Ectodermal cell (in vitro differentiated cells): ENCODE data around the gene WNK1.

Experiments
- H3K27ac ChIP-seq: 2 replicates; pipeline ENCODE4 v1.7.0; 2013; ENCODE audit warnings: mild to moderate bottlenecking, low read depth, low read length; ENCODE audit not compliant: insufficient read depth, poor library complexity, severe bottlenecking
- H3K27me3 ChIP-seq: 2 replicates; pipeline ENCODE4 v1.7.0; 2013; ENCODE audit warnings: mild to moderate bottlenecking, low read length; ENCODE audit not compliant: insufficient read depth, control insufficient read depth, poor library complexity, severe bottlenecking
- H3K36me3 ChIP-seq: one replicate; pipeline ENCODE4 v1.7.0; 2013; ENCODE audit warnings: low read length; ENCODE audit not compliant: control insufficient read depth, insufficient read depth
- H3K4me1 ChIP-seq: one replicate; pipeline ENCODE4 v1.7.0; 2013; ENCODE audit warnings: low read length; ENCODE audit not compliant: control insufficient read depth, insufficient read depth
- H3K4me3 ChIP-seq: 2 replicates; pipeline ENCODE4 v1.7.0; 2013; ENCODE audit warnings: low read depth, low read length, control low read depth; ENCODE audit not compliant: insufficient read depth
- H3K9me3 ChIP-seq: 2 replicates; pipeline ENCODE4 v1.7.0; 2013; ENCODE audit warnings: mild to moderate bottlenecking, low read length, moderate library complexity; ENCODE audit not compliant: control insufficient read depth
- WGBS, 2 experiments: methylation state at CpG; one replicate each; pipeline ENCODE4 v1.1.7; 2013; ENCODE audit warnings: missing lambda C conversion rate in 2 of 2; 5-methylcytosine and 5-hydroxymethylcytosine counted together

Gene WNK1

DNA sequence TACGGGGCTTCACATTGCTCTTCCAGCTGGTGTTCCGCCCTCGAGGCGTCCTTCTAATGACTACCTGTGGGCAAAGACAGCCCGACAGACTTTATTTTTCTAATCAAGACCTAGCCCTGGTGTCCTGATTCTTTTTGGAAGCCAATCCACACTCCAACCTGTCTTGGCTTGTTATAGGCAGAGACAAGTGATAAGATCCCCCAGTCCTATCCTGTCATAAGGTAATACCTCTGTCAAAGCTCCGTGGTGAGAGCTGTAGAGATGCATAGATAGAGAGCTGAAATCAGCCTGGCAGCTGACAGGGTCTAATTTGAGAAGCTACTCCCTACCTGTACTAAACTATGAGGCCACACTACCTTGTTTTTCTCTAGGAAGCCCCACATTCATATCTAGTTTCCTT, 11.5 kb upstream of the WNK1 start:
- Histone ChIP-seq H3K4me3 (no peak overlapping the region), H3K9me3 (no peaks in the 10 kb centered on the region), H3K27ac (no peak overlapping the region), H3K27me3 (no peaks in the 10 kb centered on the region), H3K36me3 (no peaks in the 10 kb centered on the region), H3K4me1 (no peaks in the 10 kb centered on the region)
- 88 to 89% methylated on average over 6 of the region's 6 CpGs for WGBS, 2 experiments

DNA sequence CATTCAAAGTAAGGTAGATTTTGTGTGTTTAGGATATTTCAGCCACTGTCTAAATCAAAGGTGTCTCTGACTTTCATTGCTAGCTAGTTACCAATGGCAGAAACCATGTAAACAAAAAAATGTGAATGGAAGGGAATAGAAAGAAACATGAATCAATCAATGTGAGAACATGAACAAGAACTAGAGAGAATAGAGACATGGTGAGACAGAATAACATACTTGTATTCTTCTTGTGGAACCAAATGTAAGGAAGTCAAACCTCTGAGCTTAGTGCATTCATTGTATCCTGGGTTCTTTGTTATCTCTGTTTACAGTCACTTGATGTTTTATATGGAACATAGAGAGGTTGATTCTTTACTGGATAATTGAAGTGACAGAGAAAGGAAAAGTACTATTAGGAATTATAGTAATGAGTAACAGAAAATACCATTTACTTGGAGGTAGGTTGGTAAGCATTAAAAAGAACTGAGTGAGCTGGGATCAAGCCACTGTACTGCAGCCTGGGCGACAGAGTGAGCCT, 2.6 kb upstream of the WNK1 start:
- no peak overlapping the region for H3K4me3 ChIP-seq

GRCh38 chr12:750366-751191, 1.8 kb upstream of the WNK1 start:
- peak overlapping the region; percentile 91 for H3K4me3 ChIP-seq
- peaks cover 7% of the 10 kb centered on the region for H3K4me1 ChIP-seq
- H3K36me3 ChIP-seq, result no peaks in the 10 kb centered on the region
- no peaks in the 10 kb centered on the region for H3K9me3 ChIP-seq
- no peaks in the 10 kb centered on the region for H3K27me3 ChIP-seq
- 46 to 48% methylated on average over 7 of the region's 7 CpGs for WGBS, 2 experiments
- peak overlapping the region; percentile 88 for H3K27ac ChIP-seq

More for the DNA sequence above, 2.6 kb upstream of the WNK1 start:
- Histone ChIP-seq H3K27ac (no peak overlapping the region), H3K9me3 (no peaks in the 10 kb centered on the region), H3K4me1 (peaks cover 7% of the 10 kb centered on the region), H3K27me3 (no peaks in the 10 kb centered on the region), H3K36me3 (no peaks in the 10 kb centered on the region)
- no CpG with 5 or more reads among the region's 1 CpG for WGBS, 2 experiments

DNA sequence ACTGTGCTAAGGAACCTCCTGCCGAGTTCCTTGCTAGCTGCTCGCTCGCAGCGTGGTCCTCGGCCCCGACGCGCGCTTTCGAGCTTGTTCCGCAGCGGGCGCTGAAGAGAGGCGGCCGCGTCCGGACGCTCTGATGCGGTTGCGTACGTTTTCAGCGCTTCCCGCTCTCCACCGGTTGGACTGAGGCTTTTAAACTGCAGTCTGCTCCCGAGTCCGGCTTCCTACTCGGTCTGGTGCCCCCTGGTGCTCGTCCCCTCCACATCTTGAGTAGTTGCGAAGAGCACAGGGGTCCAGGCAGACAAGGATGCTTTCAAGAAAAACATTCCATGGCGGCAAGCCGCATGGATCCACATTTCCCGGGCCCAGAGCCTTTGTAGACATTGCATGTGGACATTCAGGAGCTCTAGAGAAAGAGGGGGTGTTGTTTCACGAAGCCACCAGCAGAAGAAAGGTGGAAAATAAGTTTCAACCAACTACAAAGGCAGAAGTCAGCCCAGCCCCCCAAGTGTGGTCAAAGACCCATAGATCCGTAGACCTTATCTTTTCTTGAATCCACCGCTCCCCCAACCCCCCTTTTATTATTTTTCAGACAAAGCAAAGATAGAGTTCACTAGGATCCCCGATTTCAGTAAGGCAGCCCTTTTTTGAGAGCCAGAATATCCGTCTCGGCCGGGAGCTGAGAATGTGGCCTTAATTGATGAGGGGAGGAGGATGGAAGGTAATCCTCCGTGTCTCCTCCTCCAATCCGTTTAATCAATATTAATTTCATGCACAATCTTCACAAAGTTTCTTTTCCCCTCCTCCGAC, 984 bp upstream of the WNK1 start:
- Histone ChIP-seq H3K9me3 (no peaks in the 10 kb centered on the region), H3K27ac (peak overlapping the region; percentile 88), H3K4me3 (peak overlapping the region; percentile 91), H3K27me3 (no peaks in the 10 kb centered on the region), H3K4me1 (peaks cover 12% of the 10 kb centered on the region), H3K36me3 (no peaks in the 10 kb centered on the region)
- WGBS, 2 experiments, result 2 to 3% methylated on average over 42 of the region's 42 CpGs

GRCh38 chr12:752695-753610, 574 bp downstream of the WNK1 start:
- Histone ChIP-seq H3K9me3 (no peaks in the 10 kb centered on the region), H3K4me1 (peaks cover 16% of the 10 kb centered on the region), H3K27ac (peak overlapping the region; percentile 76), H3K4me3 (peak overlapping the region; percentile 91), H3K27me3 (no peaks in the 10 kb centered on the region), H3K36me3 (no peaks in the 10 kb centered on the region)
- WGBS, 2 experiments, result 0% methylated on average over 115 of the region's 115 CpGs

DNA sequence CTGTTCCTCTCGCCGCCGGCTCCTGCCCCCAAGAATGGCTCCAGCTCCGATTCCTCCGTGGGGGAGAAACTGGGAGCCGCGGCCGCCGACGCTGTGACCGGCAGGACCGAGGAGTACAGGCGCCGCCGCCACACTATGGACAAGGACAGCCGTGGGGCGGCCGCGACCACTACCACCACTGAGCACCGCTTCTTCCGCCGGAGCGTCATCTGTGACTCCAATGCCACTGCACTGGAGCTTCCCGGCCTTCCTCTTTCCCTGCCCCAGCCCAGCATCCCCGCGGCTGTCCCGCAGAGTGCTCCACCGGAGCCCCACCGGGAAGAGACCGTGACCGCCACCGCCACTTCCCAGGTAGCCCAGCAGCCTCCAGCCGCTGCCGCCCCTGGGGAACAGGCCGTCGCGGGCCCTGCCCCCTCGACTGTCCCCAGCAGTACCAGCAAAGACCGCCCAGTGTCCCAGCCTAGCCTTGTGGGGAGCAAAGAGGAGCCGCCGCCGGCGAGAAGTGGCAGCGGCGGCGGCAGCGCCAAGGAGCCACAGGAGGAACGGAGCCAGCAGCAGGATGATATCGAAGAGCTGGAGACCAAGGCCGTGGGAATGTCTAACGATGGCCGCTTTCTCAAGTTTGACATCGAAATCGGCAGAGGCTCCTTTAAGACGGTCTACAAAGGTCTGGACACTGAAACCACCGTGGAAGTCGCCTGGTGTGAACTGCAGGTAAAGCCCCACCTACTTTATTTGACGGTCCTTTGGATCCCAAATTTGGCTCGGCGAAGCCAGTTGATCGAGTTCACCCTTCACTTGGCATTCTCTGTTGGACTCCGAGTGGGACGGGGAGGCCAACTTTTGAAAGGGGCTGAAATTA, 1.5 kb downstream of the WNK1 start:
- Histone ChIP-seq H3K27me3 (no peaks in the 10 kb centered on the region), H3K9me3 (no peaks in the 10 kb centered on the region), H3K4me1 (peaks cover 16% of the 10 kb centered on the region), H3K4me3 (peak overlapping the region; percentile 91), H3K27ac (no peak overlapping the region), H3K36me3 (no peaks in the 10 kb centered on the region)
- 0% methylated on average over 63 of the region's 63 CpGs for WGBS, 2 experiments

DNA sequence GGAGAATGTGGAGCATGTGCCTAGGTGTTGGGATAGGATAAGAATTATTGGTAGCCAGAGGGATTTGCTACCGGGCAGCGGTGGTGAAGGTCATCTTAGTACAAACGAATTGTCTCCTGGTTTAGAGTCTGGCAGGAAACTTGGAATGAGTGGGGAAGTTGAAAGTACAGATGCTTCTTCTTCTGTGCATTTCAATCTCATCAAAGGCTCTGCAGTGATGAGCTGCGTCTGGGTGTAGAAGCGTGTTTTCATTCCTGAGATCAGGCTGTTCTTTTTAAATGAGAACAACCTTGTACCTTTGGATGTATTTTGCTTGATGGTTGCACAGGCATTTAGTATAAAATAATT, 2.1 kb downstream of the WNK1 start:
- Histone ChIP-seq H3K27me3 (no peaks in the 10 kb centered on the region), H3K36me3 (no peaks in the 10 kb centered on the region), H3K9me3 (no peaks in the 10 kb centered on the region), H3K4me1 (peaks cover 16% of the 10 kb centered on the region), H3K27ac (no peak overlapping the region), H3K4me3 (peak overlapping the region; percentile 91)
- WGBS, 2 experiments, result 3 to 9% methylated on average over 4 to 5 of the region's 5 CpGs

DNA sequence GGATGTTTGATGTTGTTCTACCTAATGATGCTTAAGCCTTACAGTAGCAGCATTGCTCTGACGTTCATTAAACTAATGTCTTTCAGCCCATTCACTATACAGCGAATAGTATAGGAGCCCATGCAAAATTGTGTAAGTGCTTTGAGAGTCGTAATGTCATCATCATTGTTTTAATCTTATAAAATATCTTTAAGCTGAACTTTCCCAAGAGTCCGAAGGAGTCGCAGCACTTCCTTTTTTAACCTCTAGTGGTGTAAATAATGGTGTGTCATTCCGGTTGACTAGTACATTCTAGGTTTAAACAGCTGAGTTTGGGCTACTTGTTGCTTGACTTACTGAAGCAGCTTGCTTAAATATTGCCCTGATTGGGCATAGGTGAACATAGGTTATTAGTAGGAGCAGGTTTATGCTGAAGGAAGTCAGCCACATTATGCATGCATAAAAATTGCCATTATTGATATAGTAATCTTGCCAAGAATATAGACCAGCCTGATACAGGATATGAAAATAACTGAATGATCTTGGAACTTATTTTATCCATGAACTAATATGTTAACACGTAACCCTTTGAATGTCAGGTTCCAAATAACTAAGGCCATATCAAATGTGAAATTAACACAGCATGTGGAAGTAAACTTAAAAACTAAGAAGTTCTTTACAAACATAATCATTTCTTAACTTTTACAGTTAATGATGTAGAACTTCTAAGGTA, 2.6 kb downstream of the WNK1 start:
- no peaks in the 10 kb centered on the region for H3K9me3 ChIP-seq
- H3K36me3 ChIP-seq, result no peaks in the 10 kb centered on the region
- H3K27me3 ChIP-seq, result no peaks in the 10 kb centered on the region
- H3K4me3 ChIP-seq, result peak overlapping the region; percentile 91
- H3K27ac ChIP-seq, result no peak overlapping the region
- WGBS, 2 experiments, result 17 to 22% methylated on average over 5 to 6 of the region's 7 CpGs
- peaks cover 16% of the 10 kb centered on the region for H3K4me1 ChIP-seq

DNA sequence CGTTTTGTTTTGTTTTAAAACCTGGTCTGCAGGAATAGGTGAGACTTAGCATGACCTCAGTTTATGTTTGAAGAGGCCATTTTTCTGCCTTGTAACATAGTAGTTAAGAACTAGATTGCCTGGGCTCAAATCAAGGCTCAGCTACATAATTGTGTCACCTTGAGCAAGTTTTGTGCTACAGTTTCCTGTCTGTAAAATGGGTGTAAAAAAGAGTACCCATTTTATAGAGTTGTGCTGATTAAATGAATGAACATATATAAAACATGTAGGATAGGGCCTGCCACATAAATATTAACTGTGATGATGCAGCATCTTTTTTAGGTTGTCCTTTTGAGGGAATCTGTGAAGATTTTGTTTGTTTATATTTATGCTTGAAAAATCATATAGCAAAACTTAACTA, 7.2 kb downstream of the WNK1 start:
- WGBS, 2 experiments, result 94 to 95% methylated on average over 1 of the region's 1 CpG
- peaks cover 9% of the 10 kb centered on the region for H3K4me1 ChIP-seq
- H3K36me3 ChIP-seq, result no peaks in the 10 kb centered on the region
- no peak overlapping the region for H3K27ac ChIP-seq
- no peak overlapping the region for H3K4me3 ChIP-seq
- H3K27me3 ChIP-seq, result no peaks in the 10 kb centered on the region
- H3K9me3 ChIP-seq, result no peaks in the 10 kb centered on the region
